Uterus (tissue), 2 donors: ENCODE data around the gene SMCO2.

Source experiments
- CTCF ChIP-seq, 4 experiments: fragments of 200-600 bp in 2 of 4; fragments of 450-650 bp in 2 of 4; sonication (generic) in 2 of 4; IDR thresholded peaks; one replicate each; pipeline ENCODE4 v1.5.1; 2016 to 2019; ENCODE audit warnings: antibody characterized with exemption in 4 of 4, mild to moderate bottlenecking in 2 of 4, moderate library complexity in 1 of 4
- POLR2A ChIP-seq, 2 donors: fragments of 450-650 bp; IDR thresholded peaks; one replicate each; pipeline ENCODE4 v1.6.1; 2016; ENCODE audit warnings: antibody characterized with exemption in 2 of 2, mild to moderate bottlenecking in 1 of 2, moderate library complexity in 1 of 2

GRCh38 chr12:27434673-27435565 lies 11.6 kb upstream of the SMCO2 start:
- peak in 3 of 4 experiments; percentile 39 to 74 (median 63) for TF ChIP-seq CTCF (IDR thresholded peaks at IDR 0.05)
- TF ChIP-seq POLR2A (IDR thresholded peaks at IDR 0.05) = no peak
